Small intestine (tissue), 7 donors: Measurements from ENCODE around the gene WNT2B. TPM values are rescaled to one million over a fixed set of nuclear protein-coding genes. Genes with fewer than 3 reads are reported as not detected.

Experiments used
- DNase-seq, 2 donors: peaks; one replicate each; pipeline versions ENCODE4 v3.0.0 to v3.0.0-alpha.2; 2013
- FAIRE-seq: peaks from 2 replicates; lab custom pipeline; 2012; peaks lifted over from hg19 to GRCh38; lab: Jason Lieb, UNC
- H3K27ac ChIP-seq, 3 donors: one replicate each; pipeline ENCODE4 v1.5.1; 2013; ENCODE audit warnings: low read length in 2 of 3, mild to moderate bottlenecking in 2 of 3, control low read depth in 1 of 3, inconsistent platforms in 1 of 3, low read depth in 1 of 3, moderate library complexity in 1 of 3
- H3K27me3 ChIP-seq, 3 donors: one replicate each; pipeline ENCODE4 v1.6.1; 2013; ENCODE audit warnings: low read length in 3 of 3, inconsistent platforms in 1 of 3; ENCODE audit not compliant: control insufficient read depth in 3 of 3, insufficient read depth in 3 of 3
- H3K36me3 ChIP-seq, 3 donors: one replicate each; pipeline ENCODE4 v1.6.1; 2013; ENCODE audit warnings: low read length in 3 of 3, inconsistent platforms in 1 of 3, low read depth in 1 of 3, mild to moderate bottlenecking in 1 of 3, moderate library complexity in 1 of 3; ENCODE audit not compliant: control insufficient read depth in 3 of 3, insufficient read depth in 2 of 3
- H3K4me1 ChIP-seq, 3 donors: one replicate each; pipeline ENCODE4 v1.6.1; 2013; ENCODE audit warnings: low read length in 2 of 3, inconsistent platforms in 1 of 3, low read depth in 1 of 3, mild to moderate bottlenecking in 1 of 3, moderate library complexity in 1 of 3; ENCODE audit not compliant: control insufficient read depth in 3 of 3, insufficient read depth in 2 of 3
- H3K4me3 ChIP-seq, 3 donors: one replicate each; pipeline ENCODE4 v1.5.1; 2013; ENCODE audit warnings: low read length in 3 of 3, control low read depth in 1 of 3, inconsistent platforms in 1 of 3, low read depth in 1 of 3, mild to moderate bottlenecking in 1 of 3, moderate library complexity in 1 of 3
- H3K9me3 ChIP-seq, 2 donors: one replicate each; pipeline ENCODE4 v1.6.1; 2013; ENCODE audit warnings: low read depth in 1 of 2, low read length in 1 of 2; ENCODE audit not compliant: control insufficient read depth in 2 of 2, insufficient read depth in 1 of 2
- WGBS, 3 donors: extraction: QIAGEN DNeasy Blood & Tissue Kit; methylation state at CpG; one replicate each; pipeline ENCODE4 v1.1.7; 2013; 5-methylcytosine and 5-hydroxymethylcytosine counted together
- polyA plus RNA-seq, 4 donors: library from polyadenylated mRNA; stranded (reverse) in 3 of 4; unstranded in 1 of 4; fragments of 200-250 nt in 3 of 4; fragments of 120-200 nt in 1 of 4; gene quantifications; one replicate each; pipeline versions ENCODE4 v1.2.1 to v1.2.3, GENCODE V29; 2013
- donor health status: healthy with polysubstance abuse.
- donor health status: control.
- donor health status: control.
- donor health status: Bipolar disorder and iron deficiency.
- donor health status: healthy.

Gene WNT2B
- polyA plus RNA-seq, 4 donors: 1.6 to 4.3 (median 3.6) TPM

- no peak overlapping the region for H3K4me3 ChIP-seq
- peaks cover 0 to 40% (median 2%) of the 10 kb centered on the region in 3 donors for H3K27me3 ChIP-seq
- H3K4me1 ChIP-seq: peaks cover 0 to 11% (median 0%) of the 10 kb centered on the region in 3 donors
- H3K27ac ChIP-seq: peak overlapping the region in 1 of 3 donors; percentile 66
- 57 to 84% (median 79%) methylated on average over 8 to 9 of the region's 9 CpGs for WGBS, 3 donors
- DNase-seq (no peak), FAIRE-seq (no peak)
- no peaks in the 10 kb centered on the region for H3K9me3 ChIP-seq
- peaks cover 0 to 9% (median 0%) of the 10 kb centered on the region in 3 donors for H3K36me3 ChIP-seq
Observed at GRCh38 chr1:112513112-112513870, 4.5 kb downstream of the WNT2B start.

DNA sequence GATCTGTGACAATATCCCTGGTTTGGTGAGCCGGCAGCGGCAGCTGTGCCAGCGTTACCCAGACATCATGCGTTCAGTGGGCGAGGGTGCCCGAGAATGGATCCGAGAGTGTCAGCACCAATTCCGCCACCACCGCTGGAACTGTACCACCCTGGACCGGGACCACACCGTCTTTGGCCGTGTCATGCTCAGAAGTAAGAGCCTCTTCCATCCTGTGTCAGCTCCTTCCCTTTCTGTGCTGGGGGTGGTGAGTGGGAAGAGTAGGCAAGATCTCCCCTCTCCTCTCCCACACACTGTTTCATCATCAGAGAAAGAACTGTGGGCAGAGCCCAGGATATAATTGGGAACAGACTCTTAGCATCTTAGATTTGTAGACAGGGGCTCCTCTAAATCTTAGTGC is 6.1 kb downstream of the WNT2B start:
- H3K27me3 ChIP-seq: peaks cover 0 to 26% (median 2%) of the 10 kb centered on the region in 3 donors
- peaks cover 0 to 10% (median 0%) of the 10 kb centered on the region in 3 donors for H3K36me3 ChIP-seq
- H3K4me3 ChIP-seq: no peak overlapping the region
- peaks cover 0 to 6% (median 0%) of the 10 kb centered on the region in 3 donors for H3K4me1 ChIP-seq
- DNase-seq (no peak), FAIRE-seq (no peak)
- 95 to 98% (median 95%) methylated on average over 12 of the region's 12 CpGs for WGBS, 3 donors
- no peaks in the 10 kb centered on the region for H3K9me3 ChIP-seq
- H3K27ac ChIP-seq: peak overlapping the region in 1 of 3 donors; percentile 3

DNA sequence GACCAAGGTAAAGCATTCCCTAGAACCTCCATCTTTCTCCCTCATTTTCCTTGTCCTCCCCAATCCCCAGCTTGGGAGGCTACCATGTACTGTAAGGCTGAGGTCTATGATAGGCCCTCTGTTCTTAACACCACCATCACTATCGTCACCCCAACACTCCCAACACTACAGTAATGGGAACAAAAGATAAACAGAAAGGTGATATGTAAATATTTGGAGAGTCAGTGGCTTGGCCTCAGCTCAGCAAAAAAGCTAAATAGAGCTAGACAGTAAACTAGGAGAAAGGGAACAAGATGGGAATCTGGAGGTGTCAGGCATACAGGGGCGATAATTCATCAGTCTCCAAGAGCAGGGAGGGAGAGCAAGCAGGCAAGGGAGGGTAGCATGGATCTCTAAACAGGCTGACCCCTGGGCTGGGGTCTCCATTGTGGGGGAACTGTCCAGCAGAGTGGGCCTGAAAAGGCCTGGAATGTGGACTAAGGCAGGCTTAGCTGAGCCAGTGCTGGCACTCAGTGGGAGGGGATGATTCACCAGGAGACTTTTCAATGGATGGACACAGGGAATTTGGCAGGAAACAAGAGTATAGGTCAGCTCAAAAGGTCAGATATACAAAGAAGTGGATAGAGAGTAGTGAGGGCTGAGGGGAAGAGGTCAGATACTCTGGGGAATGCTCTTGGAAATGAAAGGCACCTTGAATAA is 6.7 kb downstream of the WNT2B start:
- no peaks in the 10 kb centered on the region for H3K9me3 ChIP-seq
- peak overlapping the region in 1 of 3 donors; percentile 17 for H3K27ac ChIP-seq
- DNase-seq (no peak), FAIRE-seq (no peak)
- H3K4me3 ChIP-seq: no peak overlapping the region
- H3K4me1 ChIP-seq: peaks cover 0 to 6% (median 0%) of the 10 kb centered on the region in 3 donors
- H3K27me3 ChIP-seq: peaks cover 0 to 20% (median 2%) of the 10 kb centered on the region in 3 donors
- H3K36me3 ChIP-seq: peaks cover 0 to 14% (median 0%) of the 10 kb centered on the region in 3 donors
- WGBS, 3 donors: 64 to 68% (median 67%) methylated on average over 2 of the region's 2 CpGs

GRCh38 chr1:112516141-112516540 is 7.4 kb downstream of the WNT2B start:
- H3K36me3 ChIP-seq: peaks cover 0 to 14% (median 0%) of the 10 kb centered on the region in 3 donors

DNA sequence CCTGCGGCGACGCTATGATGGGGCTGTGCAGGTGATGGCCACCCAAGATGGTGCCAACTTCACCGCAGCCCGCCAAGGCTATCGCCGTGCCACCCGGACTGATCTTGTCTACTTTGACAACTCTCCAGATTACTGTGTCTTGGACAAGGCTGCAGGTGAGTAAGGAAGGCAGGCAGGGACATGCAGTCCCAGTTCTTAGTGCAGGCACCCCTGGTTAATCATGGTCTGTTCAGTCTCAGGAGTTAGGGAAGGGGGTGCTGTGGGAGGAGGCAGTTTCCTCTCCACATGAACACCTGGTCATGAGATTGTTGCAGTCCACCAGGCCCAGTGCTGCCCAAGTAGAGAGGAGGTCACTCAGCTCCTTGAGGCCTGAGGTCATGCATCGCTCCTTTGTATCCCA is 8.5 kb downstream of the WNT2B start:
- DNase-seq (no peak), FAIRE-seq (no peak)
- WGBS, 3 donors: 97 to 98% (median 98%) methylated on average over 9 of the region's 9 CpGs
- H3K9me3 ChIP-seq: no peaks in the 10 kb centered on the region
- peaks cover 0 to 18% (median 0%) of the 10 kb centered on the region in 3 donors for H3K36me3 ChIP-seq
- no peak overlapping the region for H3K4me3 ChIP-seq
- H3K27ac ChIP-seq: no peak overlapping the region
- peaks cover 0 to 6% (median 2%) of the 10 kb centered on the region in 3 donors for H3K27me3 ChIP-seq
- peaks cover 0 to 6% (median 0%) of the 10 kb centered on the region in 3 donors for H3K4me1 ChIP-seq

More at GRCh38 chr1:112516141-112516540, 7.4 kb downstream of the WNT2B start:
- WGBS, 3 donors: 92 to 95% (median 93%) methylated on average over 14 of the region's 14 CpGs
- no peak overlapping the region for H3K27ac ChIP-seq
- H3K4me1 ChIP-seq: peaks cover 0 to 6% (median 0%) of the 10 kb centered on the region in 3 donors
- H3K27me3 ChIP-seq: peaks cover 0 to 14% (median 2%) of the 10 kb centered on the region in 3 donors
- H3K4me3 ChIP-seq: no peak overlapping the region
- no peak for FAIRE-seq
- DNase-seq: no peak
- no peaks in the 10 kb centered on the region for H3K9me3 ChIP-seq

GRCh38 chr1:112517646-112518045 is 8.9 kb downstream of the WNT2B start:
- Histone ChIP-seq H3K9me3 (no peaks in the 10 kb centered on the region), H3K27me3 (peaks cover 0 to 3% (median 2%) of the 10 kb centered on the region in 3 donors), H3K4me1 (peaks cover 0 to 6% (median 0%) of the 10 kb centered on the region in 3 donors), H3K27ac (no peak overlapping the region), H3K36me3 (peaks cover 0 to 21% (median 0%) of the 10 kb centered on the region in 3 donors), H3K4me3 (no peak overlapping the region)
- 88 to 91% (median 90%) methylated on average over 2 of the region's 2 CpGs for WGBS, 3 donors
- DNase-seq (no peak), FAIRE-seq (no peak)

DNA sequence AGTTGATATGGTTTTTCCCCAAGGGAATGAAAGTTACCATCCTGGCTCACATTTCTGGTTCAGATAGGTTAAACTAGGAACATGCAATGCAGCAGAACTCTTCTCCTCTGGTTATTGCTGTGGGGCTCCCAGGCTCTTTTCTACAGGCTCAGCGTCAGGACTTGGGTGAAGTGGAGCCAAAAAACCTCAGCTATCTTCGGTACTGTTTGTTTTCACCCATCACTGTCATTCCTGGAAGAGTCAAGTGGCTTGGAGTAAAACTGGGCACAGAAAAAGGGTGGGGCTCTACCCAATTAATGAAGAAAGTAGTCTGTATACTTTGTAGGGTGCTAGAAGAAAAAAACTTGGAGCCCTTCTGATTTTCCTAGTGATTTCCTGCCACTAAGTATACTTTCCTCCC is 9.4 kb downstream of the WNT2B start:
- no peak for FAIRE-seq
- Histone ChIP-seq H3K9me3 (no peaks in the 10 kb centered on the region), H3K27me3 (peaks cover 0 to 2% (median 1%) of the 10 kb centered on the region in 3 donors), H3K4me1 (peaks cover 0 to 6% (median 0%) of the 10 kb centered on the region in 3 donors), H3K36me3 (peaks cover 0 to 23% (median 0%) of the 10 kb centered on the region in 3 donors), H3K4me3 (no peak overlapping the region), H3K27ac (no peak overlapping the region)
- DNase-seq: no peak
- 75 to 89% (median 75%) methylated on average over 2 of the region's 2 CpGs for WGBS, 3 donors

- Histone ChIP-seq H3K4me1 (peaks cover 0 to 6% (median 0%) of the 10 kb centered on the region in 3 donors), H3K4me3 (no peak overlapping the region), H3K9me3 (no peaks in the 10 kb centered on the region), H3K27me3 (peaks cover 0 to under 1% (median 0%) of the 10 kb centered on the region in 3 donors), H3K36me3 (peaks cover 0 to 30% (median 0%) of the 10 kb centered on the region in 3 donors), H3K27ac (no peak overlapping the region)
- DNase-seq: no peak
- FAIRE-seq: no peak
- 84 to 90% (median 89%) methylated on average over 9 of the region's 9 CpGs for WGBS, 3 donors
Observed at GRCh38 chr1:112520166-112520565, 11.4 kb downstream of the WNT2B start.
